Measurements from ENCODE around the gene TNRC18.

Gene TNRC18

DNA sequence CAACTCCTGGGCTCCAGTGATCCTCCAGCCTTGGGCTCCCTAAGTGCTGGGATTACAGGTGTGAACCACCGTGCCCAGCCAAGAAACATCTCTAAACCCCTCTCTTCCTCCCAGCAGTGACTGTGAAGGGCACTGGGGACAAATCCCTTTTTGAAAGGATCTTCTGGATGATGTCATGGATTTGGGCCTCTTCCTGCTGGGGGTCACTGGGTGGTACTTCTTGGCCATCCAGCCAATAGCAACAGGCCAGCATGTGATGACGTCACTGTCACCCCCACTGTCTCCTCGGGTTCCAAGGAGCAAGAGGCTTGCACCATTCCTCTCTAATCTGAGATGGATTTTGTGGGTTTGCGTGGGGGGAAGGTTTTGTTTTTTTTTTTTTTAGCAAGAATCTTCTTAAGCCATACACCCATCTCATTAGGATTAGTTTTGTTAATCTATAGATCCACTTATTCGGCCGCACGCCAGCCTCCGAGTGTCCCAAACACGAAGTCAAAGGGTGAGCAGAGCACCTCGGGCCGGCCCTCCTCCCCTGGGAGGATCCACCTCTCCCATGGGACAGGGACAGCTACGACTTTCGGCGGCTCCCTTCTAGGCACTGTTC lies 29.4 kb upstream of the TNRC18 start:
- DNase-seq (ENCODE audit: low read depth, low spot score), result peak; percentile 41
- in situ Hi-C loops (cut with HindIII; ENCODE audit: low sequenced_read_pairs), result no loop called here
- H3K4me3 ChIP-seq (ENCODE audit: low read depth, low read length), result no peak overlapping the region
- TF ChIP-seq, protein P1, sequence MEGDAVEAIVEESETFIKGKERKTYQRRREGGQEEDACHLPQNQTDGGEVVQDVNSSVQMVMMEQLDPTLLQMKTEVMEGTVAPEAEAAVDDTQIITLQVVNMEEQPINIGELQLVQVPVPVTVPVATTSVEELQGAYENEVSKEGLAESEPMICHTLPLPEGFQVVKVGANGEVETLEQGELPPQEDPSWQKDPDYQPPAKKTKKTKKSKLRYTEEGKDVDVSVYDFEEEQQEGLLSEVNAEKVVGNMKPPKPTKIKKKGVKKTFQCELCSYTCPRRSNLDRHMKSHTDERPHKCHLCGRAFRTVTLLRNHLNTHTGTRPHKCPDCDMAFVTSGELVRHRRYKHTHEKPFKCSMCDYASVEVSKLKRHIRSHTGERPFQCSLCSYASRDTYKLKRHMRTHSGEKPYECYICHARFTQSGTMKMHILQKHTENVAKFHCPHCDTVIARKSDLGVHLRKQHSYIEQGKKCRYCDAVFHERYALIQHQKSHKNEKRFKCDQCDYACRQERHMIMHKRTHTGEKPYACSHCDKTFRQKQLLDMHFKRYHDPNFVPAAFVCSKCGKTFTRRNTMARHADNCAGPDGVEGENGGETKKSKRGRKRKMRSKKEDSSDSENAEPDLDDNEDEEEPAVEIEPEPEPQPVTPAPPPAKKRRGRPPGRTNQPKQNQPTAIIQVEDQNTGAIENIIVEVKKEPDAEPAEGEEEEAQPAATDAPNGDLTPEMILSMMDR (IDR thresholded peaks at IDR 0.05; ENCODE audit: low read depth, low read length), result no peak

DNA sequence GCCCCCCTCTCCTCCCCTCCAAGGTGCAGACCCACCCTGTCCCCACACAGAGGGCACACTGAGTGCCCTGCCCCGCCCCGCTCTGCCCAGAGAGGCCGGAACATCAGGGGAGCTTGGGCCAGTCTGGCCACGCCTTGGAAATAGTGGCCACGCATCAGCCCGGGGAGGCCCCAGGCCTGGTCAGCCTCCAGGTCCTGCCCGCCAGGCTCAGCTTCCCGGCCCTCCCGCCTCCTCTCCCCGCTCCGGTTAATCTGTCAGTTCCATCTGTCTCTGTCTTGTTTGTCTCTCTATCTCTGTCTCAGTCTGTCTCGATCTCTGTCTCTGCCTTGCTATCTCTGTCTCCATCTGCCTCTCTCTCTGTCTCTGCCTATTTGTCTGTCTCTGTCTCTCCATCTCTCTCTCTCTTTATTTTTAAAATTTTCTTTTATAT lies 28.9 kb upstream of the TNRC18 start:
- no peak for DNase-seq (ENCODE audit: low read depth, low spot score)
- TF ChIP-seq, protein P1 (IDR thresholded peaks at IDR 0.05; ENCODE audit: low read depth, low read length), result no peak
- H3K4me3 ChIP-seq (ENCODE audit: low read depth, low read length), result no peak overlapping the region
- in situ Hi-C loops (cut with HindIII; ENCODE audit: low sequenced_read_pairs), result no loop called here

DNA sequence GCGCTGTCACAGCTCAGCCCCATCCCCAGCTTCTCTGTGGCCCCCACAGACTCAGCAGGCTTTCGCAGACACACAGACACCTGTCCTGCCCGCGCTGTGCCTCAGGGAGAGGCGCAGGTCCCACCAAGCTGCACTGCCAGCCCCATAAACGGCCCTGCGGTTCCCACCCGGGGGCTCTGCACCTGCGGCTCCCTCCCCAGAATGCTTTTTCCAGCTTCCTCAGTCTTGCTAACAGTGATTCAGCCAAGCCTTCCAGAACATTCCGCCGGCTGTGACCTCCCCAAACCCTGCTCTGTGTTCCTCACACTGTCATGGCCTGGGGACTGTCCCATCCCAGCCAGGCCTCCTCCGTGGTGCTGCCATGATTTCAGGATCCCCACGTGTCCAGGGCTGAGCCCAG lies 27.8 kb upstream of the TNRC18 start:
- no peak overlapping the region for H3K4me3 ChIP-seq (ENCODE audit: low read depth, low read length)
- no peak for DNase-seq (ENCODE audit: low read depth, low spot score)
- TF ChIP-seq, protein P1 (IDR thresholded peaks at IDR 0.05; ENCODE audit: low read depth, low read length), result no peak
- in situ Hi-C loops (cut with HindIII; ENCODE audit: low sequenced_read_pairs), result no loop called here

DNA sequence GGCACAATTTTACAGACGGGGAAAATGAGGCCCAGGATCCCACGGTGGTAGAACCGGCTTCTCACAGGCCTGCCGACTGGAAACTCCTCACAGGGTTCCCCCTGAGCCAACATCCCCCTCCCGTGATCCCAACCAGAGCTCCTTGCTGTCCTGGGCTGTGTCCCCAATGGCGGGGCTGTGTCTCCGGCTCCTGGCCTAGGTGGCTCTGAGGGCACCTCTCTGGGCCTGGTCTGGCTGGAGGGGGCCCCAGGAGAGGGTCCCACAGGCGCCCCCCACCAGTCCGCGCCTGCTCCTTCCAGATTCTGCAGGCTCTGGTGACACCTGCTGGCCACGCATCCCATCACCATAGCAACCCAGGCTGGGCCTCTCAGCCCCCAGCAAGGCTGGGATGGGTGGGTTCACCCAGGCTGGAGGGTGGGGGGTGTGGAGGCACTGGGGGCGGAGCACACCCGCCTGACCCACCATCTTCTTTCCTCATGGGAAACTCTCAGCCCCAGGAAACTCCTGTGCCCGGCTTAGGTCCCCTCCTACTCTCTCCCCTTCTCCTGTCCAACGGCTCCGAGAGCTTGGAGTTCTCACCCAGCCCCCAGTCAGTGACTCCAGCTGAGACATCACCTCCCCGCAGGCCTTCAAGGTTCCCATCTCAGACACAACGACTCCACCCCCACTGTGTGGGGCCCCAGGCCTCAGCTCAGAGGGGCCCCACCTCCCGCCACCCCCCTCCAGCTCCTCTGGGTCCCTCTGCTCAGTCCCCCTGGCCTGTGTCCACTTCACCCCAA lies 27.1 kb upstream of the TNRC18 start:
- peak; percentile 40 for DNase-seq (ENCODE audit: low read depth, low spot score)
- TF ChIP-seq, protein P1 (IDR thresholded peaks at IDR 0.05; ENCODE audit: low read depth, low read length), result peak; percentile 59
- in situ Hi-C loops (cut with HindIII; ENCODE audit: low sequenced_read_pairs), result no loop called here
- no peak overlapping the region for H3K4me3 ChIP-seq (ENCODE audit: low read depth, low read length)

DNA sequence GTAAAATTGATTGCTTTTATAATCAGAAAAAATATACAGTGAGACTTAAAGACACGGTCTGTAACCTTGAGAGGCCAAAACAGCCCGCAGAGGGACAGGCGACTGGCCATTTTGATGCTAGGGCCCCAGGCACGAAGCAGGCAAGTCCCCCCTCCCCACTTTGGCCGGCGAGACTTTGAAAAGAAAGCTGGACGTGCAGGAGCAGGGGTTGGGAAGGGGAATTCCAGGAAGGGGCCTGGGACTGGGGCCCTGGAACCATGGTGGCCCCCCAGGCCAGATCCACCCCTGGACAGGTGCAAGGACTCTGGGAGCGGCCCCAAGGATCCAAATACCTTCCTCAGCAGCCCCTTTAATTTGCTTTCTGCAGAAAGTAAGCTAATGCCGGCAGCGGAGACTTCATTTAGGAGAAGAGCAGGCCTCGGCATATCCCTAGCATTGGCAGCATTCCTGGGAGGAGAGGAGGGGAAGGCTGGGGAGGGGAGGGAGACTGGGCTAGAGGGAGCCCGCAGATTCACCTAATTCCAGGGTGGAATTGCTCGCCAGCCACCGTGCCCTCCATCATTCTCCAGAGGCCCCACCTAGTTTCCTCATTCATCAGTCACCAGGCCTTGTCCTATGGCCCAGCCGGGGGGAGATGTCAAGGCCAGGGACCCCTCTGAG lies 24.9 kb upstream of the TNRC18 start:
- no peak for DNase-seq (ENCODE audit: low read depth, low spot score)
- in situ Hi-C loops (cut with HindIII; ENCODE audit: low sequenced_read_pairs), result no loop called here
- no peak overlapping the region for H3K4me3 ChIP-seq (ENCODE audit: low read depth, low read length)
- TF ChIP-seq, protein P1 (IDR thresholded peaks at IDR 0.05; ENCODE audit: low read depth, low read length), result no peak

DNA sequence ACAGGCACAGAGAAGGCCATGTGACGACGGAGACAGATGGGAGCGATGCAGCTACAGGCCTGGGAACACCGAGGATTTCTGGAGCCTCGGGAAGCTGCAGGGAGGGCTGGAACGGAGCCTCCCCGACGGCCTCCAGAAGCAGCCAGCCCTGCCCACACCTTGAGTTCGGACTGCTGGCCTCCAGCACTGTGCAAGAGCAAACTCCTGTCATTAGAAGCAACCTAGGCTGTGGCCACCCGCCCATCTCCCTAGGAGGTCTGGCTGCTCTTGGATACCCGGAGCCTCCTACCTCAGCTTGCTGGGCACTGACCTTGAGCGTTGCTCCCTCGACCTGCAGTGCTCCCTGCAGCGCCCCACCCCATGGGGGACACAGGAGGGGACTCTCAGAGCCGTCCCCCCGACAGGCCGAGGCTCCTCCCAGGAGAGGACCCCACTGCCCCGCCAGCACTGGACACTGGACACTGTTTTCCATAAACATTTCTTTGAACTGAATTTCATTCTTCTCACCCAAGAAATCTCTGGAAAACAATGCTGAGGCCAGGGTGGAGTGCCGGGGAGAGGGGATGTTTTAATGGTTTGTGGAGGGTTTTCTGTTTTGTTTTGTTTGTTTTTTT lies 22.5 kb upstream of the TNRC18 start:
- H3K4me3 ChIP-seq (ENCODE audit: low read depth, low read length), result no peak overlapping the region
- TF ChIP-seq, protein P1 (IDR thresholded peaks at IDR 0.05; ENCODE audit: low read depth, low read length), result no peak
- in situ Hi-C loops (cut with HindIII; ENCODE audit: low sequenced_read_pairs), result no loop called here
- no peak for DNase-seq (ENCODE audit: low read depth, low spot score)
